HepG2 (cell line): ENCODE results near the gene CHMP1A. TPM values are rescaled to one million over a fixed set of nuclear protein-coding genes. Genes with fewer than 3 reads are reported as not detected.
A peak's percentile ranks its signal among the peaks of the same experiment; 100 is the strongest.

Experiments used
- ATAC-seq: fragments of 200-7000 bp; cut with Tn5 transposase; 3 replicates; pipeline ENCODE4 v1.9.1; 2020; ENCODE audit warnings: mild to moderate bottlenecking, moderate library complexity
- BruUV-seq: library from RNA; stranded (reverse); fragments of 400-500 nt; replicated peaks from 2 replicates; lab custom pipeline; 2021; lab: Mats Ljungman, UMichigan
- CTCF ChIA-PET: fragments of 300-600 bp; formaldehyde crosslinking; extraction: SDS; loops from one replicate; lab custom pipeline; 2021; ENCODE audit warnings: low total read pairs, inconsistent platforms, low intra/inter-chr PET ratio; lab: Yijun Ruan, JAX
- POLR2A ChIA-PET: fragments of 350-600 bp; sonication (Branson Sonifier 250); formaldehyde crosslinking; loops from one replicate; lab custom pipeline; 2020; ENCODE audit warnings: antibody characterized with exemption, inconsistent platforms; lab: Yijun Ruan, JAX
- DNase-seq: peaks from one replicate; pipeline ENCODE4 v3.0.0-alpha.2; 2015; ENCODE audit warnings: low spot score
- FAIRE-seq: peaks from 3 replicates; lab custom pipeline; 2011; peaks lifted over from hg19 to GRCh38; lab: Jason Lieb, UNC
- H2AFZ ChIP-seq: one replicate; pipeline ENCODE4 v1.6.1; 2011; ENCODE audit warnings: low read length, inconsistent platforms
- H3K27ac ChIP-seq: fragments of 300-600 bp; 3 replicates; pipeline ENCODE4 v1.8.0; 2011; ENCODE audit warnings: mixed run types, mild to moderate bottlenecking, mixed read lengths, low read length, inconsistent platforms; ENCODE audit not compliant: insufficient read depth; ENCODE audit errors: extremely low read length
- H3K27me3 ChIP-seq, 2 experiments: fragments of 200-600 bp in 1 of 2; 2 replicates in 1 of 2; 3 replicates in 1 of 2; pipeline versions ENCODE4 v1.6.0 to v1.8.0; 2011; ENCODE audit warnings: low read length in 2 of 2, mild to moderate bottlenecking in 2 of 2, moderate library complexity in 2 of 2, inconsistent platforms in 1 of 2; ENCODE audit not compliant: insufficient read depth in 2 of 2, control insufficient read depth in 1 of 2
- H3K36me3 ChIP-seq, 2 experiments: fragments of 200-600 bp in 1 of 2; replicated peaks in 1 of 2; 2 replicates in 1 of 2; 3 replicates in 1 of 2; pipeline versions ENCODE4 v1.5.1 to v1.8.0; 2011; ENCODE audit warnings: low read length in 2 of 2, inconsistent platforms in 1 of 2; ENCODE audit not compliant: insufficient read depth in 2 of 2, control insufficient read depth in 1 of 2
- H3K4me1 ChIP-seq: 2 replicates; pipeline ENCODE4 v1.5.1; 2012; ENCODE audit warnings: low read length, inconsistent platforms; ENCODE audit not compliant: insufficient read depth
- H3K4me2 ChIP-seq: 2 replicates; pipeline ENCODE4 v1.6.0; 2011; ENCODE audit warnings: low read depth, low read length, inconsistent platforms
- H3K4me3 ChIP-seq, 3 experiments: fragments of 200-600 bp in 1 of 3; sonication (generic), shearing (Covaris generic) in 1 of 3; replicated peaks in 1 of 3; 2 replicates each; pipeline ENCODE4 v1.5.1; 2011 to 2016; ENCODE audit warnings: low read length in 3 of 3, inconsistent platforms in 2 of 3, low read depth in 2 of 3, mild to moderate bottlenecking in 2 of 3, control low read depth in 1 of 3, mixed read lengths in 1 of 3; ENCODE audit not compliant: insufficient read depth in 1 of 3
- H3K79me2 ChIP-seq: one replicate; pipeline ENCODE4 v1.6.1; 2011; ENCODE audit warnings: low read length, inconsistent platforms; ENCODE audit not compliant: insufficient read depth
- H3K9ac ChIP-seq: 2 replicates; pipeline ENCODE4 v1.6.0; 2011; ENCODE audit warnings: mild to moderate bottlenecking, low read depth, low read length, inconsistent platforms; ENCODE audit not compliant: insufficient read depth
- H3K9me3 ChIP-seq: 2 replicates; pipeline ENCODE4 v1.5.1; 2012; ENCODE audit warnings: mild to moderate bottlenecking, low read length
- H4K20me1 ChIP-seq: 2 replicates; pipeline ENCODE4 v1.6.0; 2011; ENCODE audit warnings: inconsistent platforms, mild to moderate bottlenecking, low read length, moderate library complexity; ENCODE audit not compliant: insufficient read depth
- HOXA3 ChIP-seq: sonication (generic); formaldehyde crosslinking; IDR thresholded peaks from 2 replicates; pipeline ENCODE4 v1.5.0; 2020; ENCODE audit warnings: missing genetic modification reagents
- HOXD1 ChIP-seq: sonication (generic); formaldehyde crosslinking; IDR thresholded peaks from 2 replicates; pipeline ENCODE4 v1.5.0; 2020; ENCODE audit warnings: missing genetic modification reagents
- KDM2A ChIP-seq: sonication (generic); formaldehyde crosslinking; IDR thresholded peaks from 2 replicates; pipeline ENCODE4 v1.4.0; 2020; ENCODE audit warnings: low read depth, missing genetic modification reagents, borderline replicate concordance
- MLXIP ChIP-seq: sonication (generic); formaldehyde crosslinking; IDR thresholded peaks from 2 replicates; pipeline ENCODE4 v1.9.0; 2021; ENCODE audit warnings: missing genetic modification reagents, borderline replicate concordance
- NCOR1 ChIP-seq: fragments of 200-600 bp; sonication (generic); IDR thresholded peaks from 2 replicates; pipeline ENCODE4 v1.7.0; 2017; ENCODE audit warnings: antibody characterized with exemption, low read length, borderline replicate concordance
- RBM39 ChIP-seq: fragments of 200-400 bp; formaldehyde crosslinking; IDR thresholded peaks from one replicate; pipeline ENCODE4 v1.6.1; 2018; ENCODE audit warnings: antibody characterized with exemption, mild to moderate bottlenecking, low read depth, low read length; ENCODE audit not compliant: poor library complexity, severe bottlenecking
- REL ChIP-seq: sonication (generic); formaldehyde crosslinking; conservative IDR thresholded peaks from 2 replicates; pipeline ENCODE4 v1.8.0; 2022; ENCODE audit warnings: mild to moderate bottlenecking, missing genetic modification reagents, moderate library complexity
- ZBTB33 ChIP-seq: sonication (generic); formaldehyde crosslinking; IDR thresholded peaks from 2 replicates; pipeline ENCODE4 v1.4.0; 2020; ENCODE audit warnings: missing genetic modification reagents
- ZNF235 ChIP-seq: sonication (generic); formaldehyde crosslinking; IDR thresholded peaks from 2 replicates; pipeline ENCODE4 v1.8.1; 2023; ENCODE audit warnings: mild to moderate bottlenecking, missing genetic modification reagents, borderline replicate concordance
- ZNF263 ChIP-seq: sonication (generic); formaldehyde crosslinking; IDR thresholded peaks from 2 replicates; pipeline ENCODE4 v1.4.0; 2020; ENCODE audit warnings: missing genetic modification reagents
- ZNF558 ChIP-seq: sonication (generic); formaldehyde crosslinking; IDR thresholded peaks from 2 replicates; pipeline ENCODE4 v1.9.0; 2022; ENCODE audit warnings: mild to moderate bottlenecking, missing genetic modification reagents, borderline replicate concordance
- ZNF841 ChIP-seq: sonication (generic); formaldehyde crosslinking; IDR thresholded peaks from 2 replicates; pipeline ENCODE4 v1.8.1; 2023; ENCODE audit warnings: missing genetic modification reagents, borderline replicate concordance
- WGBS: methylation state at CpG from one replicate; pipeline ENCODE4 v1.1.6; 2017; ENCODE audit warnings: low lambda C conversion rate; 5-methylcytosine and 5-hydroxymethylcytosine counted together
- in situ Hi-C: cut with HindIII; loops from 2 replicates; pipeline ENCODE4 v1.10.0; 2017; ENCODE audit warnings: low pct_unique_long_range_greater_than_20kb; ENCODE audit not compliant: extremely low pct_ligation_motif_present
- intact Hi-C: fragments of 100-400 bp; cut with micrococcal nuclease; formaldehyde crosslinking; loops from one replicate; pipeline ENCODE4 v1.10.0; 2022; ENCODE audit not compliant: unreplicated experiment
- polyA plus RNA-seq, 8 experiments: library from polyadenylated mRNA; depleted of rRNA in 3 of 8; stranded (reverse) in 7 of 8; unstranded in 1 of 8; fragments of >200 nt; fragmentation: Illumina TruSeq in 4 of 8; extraction: Trizol in 4 of 8; gene quantifications; 2 replicates each; pipeline versions ENCODE4 v1.2.1 to v1.2.3, GENCODE V29; 2011 to 2016; ENCODE audit warnings: low read depth in 4 of 8, missing spikeins in 1 of 8, mixed read lengths in 1 of 8; ENCODE audit not compliant: insufficient read depth in 1 of 8
- total RNA-seq, 5 experiments: library from RNA; depleted of rRNA; stranded (reverse); fragments of >200 nt; fragmentation: Illumina TruSeq; extraction: Trizol; gene quantifications; 2 replicates each; pipeline ENCODE4 v1.2.3, GENCODE V29; 2016; ENCODE audit warnings: low read depth in 1 of 5
- TF ChIP-seq, protein P1 (sequence below): sonication (generic); formaldehyde crosslinking; IDR thresholded peaks from 2 replicates; pipeline ENCODE4 v1.4.0; 2020; ENCODE audit warnings: mild to moderate bottlenecking, missing genetic modification reagents, borderline replicate concordance

Gene CHMP1A
- total and polyA plus RNA-seq, 2 of the 13 experiments (the other 11 are each of a cell fraction or from before 2014, with no cell fraction given), result 69.4 to 73.3 TPM

GRCh38 chr16:89686520-89687091, 29.1 kb upstream of the CHMP1A start, which contains the start of gene CDK10:
Gene CDK10 (plus strand): TSS chr16:89686689. CDS start chr16:89686711, 22 bp downstream.
- Histone ChIP-seq H3K79me2 (no peaks in the 10 kb centered on the region), H3K4me3 (peak within 1 kb of the TSS; percentile 22 to 50 (median 35); a peak in 5 of 6 replicates), H3K36me3 (no peaks in the 10 kb centered on the region), H3K4me2 (peak within 1 kb of the TSS; percentile 83), H3K27ac (peak within 1 kb of the TSS; percentile 89), H3K9me3 (peaks cover 15% of the 10 kb centered on the region), H4K20me1 (no peaks in the 10 kb centered on the region), H3K27me3 (no peaks in the 10 kb centered on the region), H3K9ac (peak within 1 kb of the TSS; percentile 71), H3K4me1 (peaks cover 62% of the 10 kb centered on the region), H2AFZ (no peak within 1 kb of the TSS)
- ChIA-PET POLR2A (interaction anchor here (0.7 to 2.7 kb wide), 7 partner anchors 9 to 137 kb away, joined by 3 to 32 read pairs (median 4); partner anchors contain the start of genes CHMP1A and SPATA33), CTCF (interaction anchor here (1.3 kb wide), 1 partner anchor 14 kb away, joined by 3 read pairs; no protein-coding TSS in a partner anchor)
- intact Hi-C loops (loop anchor here (2.0 kb wide), 2 partner anchors 14 to 16 kb away; partner anchors contain the start of gene SPATA2L), in situ Hi-C loops (no loop called here)
- 98% methylated on average over 40 of the region's 67 CpGs for WGBS
- DNase-seq, result no peak
- no peak for ATAC-seq
- FAIRE-seq, result no peak
- TSS peak; percentile 50 for BruUV-seq
- no peak for TF ChIP-seq ZNF558 (CRISPR knock-in tag)
- 0 out of 2 replicates have a peak, but pooled peaks have one; percentile 6 for TF ChIP-seq ZNF841
- 0 out of 2 replicates have a peak, but pooled peaks have one; percentile 38 for TF ChIP-seq ZNF235 (CRISPR knock-in tag)
- TF ChIP-seq ZBTB33, result peak; percentile 72
- TF ChIP-seq, protein P1, sequence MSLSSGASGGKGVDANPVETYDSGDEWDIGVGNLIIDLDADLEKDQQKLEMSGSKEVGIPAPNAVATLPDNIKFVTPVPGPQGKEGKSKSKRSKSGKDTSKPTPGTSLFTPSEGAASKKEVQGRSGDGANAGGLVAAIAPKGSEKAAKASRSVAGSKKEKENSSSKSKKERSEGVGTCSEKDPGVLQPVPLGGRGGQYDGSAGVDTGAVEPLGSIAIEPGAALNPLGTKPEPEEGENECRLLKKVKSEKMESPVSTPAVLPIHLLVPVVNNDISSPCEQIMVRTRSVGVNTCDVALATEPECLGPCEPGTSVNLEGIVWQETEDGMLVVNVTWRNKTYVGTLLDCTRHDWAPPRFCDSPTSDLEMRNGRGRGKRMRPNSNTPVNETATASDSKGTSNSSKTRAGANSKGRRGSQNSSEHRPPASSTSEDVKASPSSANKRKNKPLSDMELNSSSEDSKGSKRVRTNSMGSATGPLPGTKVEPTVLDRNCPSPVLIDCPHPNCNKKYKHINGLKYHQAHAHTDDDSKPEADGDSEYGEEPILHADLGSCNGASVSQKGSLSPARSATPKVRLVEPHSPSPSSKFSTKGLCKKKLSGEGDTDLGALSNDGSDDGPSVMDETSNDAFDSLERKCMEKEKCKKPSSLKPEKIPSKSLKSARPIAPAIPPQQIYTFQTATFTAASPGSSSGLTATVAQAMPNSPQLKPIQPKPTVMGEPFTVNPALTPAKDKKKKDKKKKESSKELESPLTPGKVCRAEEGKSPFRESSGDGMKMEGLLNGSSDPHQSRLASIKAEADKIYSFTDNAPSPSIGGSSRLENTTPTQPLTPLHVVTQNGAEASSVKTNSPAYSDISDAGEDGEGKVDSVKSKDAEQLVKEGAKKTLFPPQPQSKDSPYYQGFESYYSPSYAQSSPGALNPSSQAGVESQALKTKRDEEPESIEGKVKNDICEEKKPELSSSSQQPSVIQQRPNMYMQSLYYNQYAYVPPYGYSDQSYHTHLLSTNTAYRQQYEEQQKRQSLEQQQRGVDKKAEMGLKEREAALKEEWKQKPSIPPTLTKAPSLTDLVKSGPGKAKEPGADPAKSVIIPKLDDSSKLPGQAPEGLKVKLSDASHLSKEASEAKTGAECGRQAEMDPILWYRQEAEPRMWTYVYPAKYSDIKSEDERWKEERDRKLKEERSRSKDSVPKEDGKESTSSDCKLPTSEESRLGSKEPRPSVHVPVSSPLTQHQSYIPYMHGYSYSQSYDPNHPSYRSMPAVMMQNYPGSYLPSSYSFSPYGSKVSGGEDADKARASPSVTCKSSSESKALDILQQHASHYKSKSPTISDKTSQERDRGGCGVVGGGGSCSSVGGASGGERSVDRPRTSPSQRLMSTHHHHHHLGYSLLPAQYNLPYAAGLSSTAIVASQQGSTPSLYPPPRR (CRISPR knock-in tag), result no peak
- TF ChIP-seq ZNF263 (CRISPR knock-in tag), result no peak
- no peak for TF ChIP-seq KDM2A (CRISPR knock-in tag)
- TF ChIP-seq MLXIP, result no peak
- TF ChIP-seq REL (CRISPR knock-in tag), result 0 out of 2 replicates have a peak, but pooled peaks have one; percentile 1
- TF ChIP-seq HOXD1 (CRISPR knock-in tag), result 0 out of 2 replicates have a peak, but pooled peaks have one; percentile 34
- peak; percentile 40 for TF ChIP-seq RBM39
- no peak for TF ChIP-seq NCOR1
- TF ChIP-seq HOXA3 (CRISPR knock-in tag), result peak; percentile 45; the same call in 1 of the 2 replicates
